ENCODE measurements around the gene MIDN. TPM values are rescaled to one million over a fixed set of nuclear protein-coding genes. Genes with fewer than 3 reads are reported as not detected.

The MIDN gene
- total RNA-seq, 2 experiments from 2014 or later = 45.3 to 50.0 TPM

GRCh38 chr19:1239796-1240737 lies 8.3 kb upstream of the MIDN start:
- CTCF ChIA-PET = interaction anchor here (0.6 to 7.5 kb wide), 11 partner anchors 18 to 315 kb away, joined by 3 to 373 read pairs (median 3); partner anchors contain the start of gene CIRBP
- POLR2A ChIA-PET = interaction anchor here (0.9 to 1.6 kb wide), 4 partner anchors 29 to 219 kb away, joined by 3 to 15 read pairs (median 5); partner anchors contain the start of genes CIRBP and RNU6-2

GRCh38 chr19:1240925-1241324 lies 7.5 kb upstream of the MIDN start:
- CTCF ChIA-PET = interaction anchor here (0.6 to 7.5 kb wide), 9 partner anchors 19 to 257 kb away, joined by 3 to 373 read pairs (median 3); partner anchors contain the start of genes CIRBP and WDR18
- POLR2A ChIA-PET = interaction anchor here (0.9 to 1.6 kb wide), 6 partner anchors 20 to 220 kb away, joined by 3 to 15 read pairs (median 4); partner anchors contain the start of genes CIRBP and RNU6-2

GRCh38 chr19:1241417-1242095 lies 6.8 kb upstream of the MIDN start, which contains the start of gene ATP5F1D:
Gene ATP5F1D (plus strand): TSS chr19:1241751. CDS start chr19:1241851, 100 bp downstream.
- ChIA-PET CTCF (interaction anchor here (0.6 to 7.5 kb wide), 8 partner anchors 19 to 259 kb away, joined by 3 to 373 read pairs (median 4); partner anchors contain the start of genes CIRBP and WDR18), POLR2A (interaction anchor here (0.6 to 1.6 kb wide), 8 partner anchors 10 to 317 kb away, joined by 3 to 15 read pairs (median 4); partner anchors contain the start of genes CIRBP and RNU6-2)

- ChIA-PET CTCF (interaction anchor here (0.6 to 7.5 kb wide), 37 partner anchors 12 to 328 kb away, joined by 3 to 373 read pairs (median 4); partner anchors contain the start of genes CIRBP, FAM174C and WDR18), POLR2A (interaction anchor here (1.1 to 3.3 kb wide), 7 partner anchors 9 to 260 kb away, joined by 4 to 47 read pairs (median 5); partner anchors contain the start of genes CIRBP and WDR18)
Measured at GRCh38 chr19:1243768-1244692, 4.4 kb upstream of the MIDN start.

- CTCF ChIA-PET = interaction anchor here (0.6 to 7.5 kb wide), 32 partner anchors 16 to 329 kb away, joined by 3 to 373 read pairs (median 4); partner anchors contain the start of genes CIRBP, FAM174C and WDR18
- POLR2A ChIA-PET = interaction anchor here (0.6 to 3.3 kb wide), 8 partner anchors 8 to 261 kb away, joined by 3 to 47 read pairs (median 5); partner anchors contain the start of genes CIRBP and WDR18
Measured at GRCh38 chr19:1244693-1245451, 3.5 kb upstream of the MIDN start.

GRCh38 chr19:1245494-1246264 lies 2.7 kb upstream of the MIDN start:
- CTCF ChIA-PET = interaction anchor here (1.8 to 7.5 kb wide), 4 partner anchors 16 to 219 kb away, joined by 4 to 373 read pairs (median 18); partner anchors contain the start of gene CIRBP
- POLR2A ChIA-PET = interaction anchor here (0.6 to 3.3 kb wide), 3 partner anchors 16 to 232 kb away, joined by 3 to 38 read pairs (median 4); partner anchors contain the start of gene CIRBP

- POLR2A ChIA-PET = interaction anchor here (0.7 to 3.3 kb wide), 2 partner anchors 19 to 23 kb away, joined by 3 to 38 read pairs; partner anchors contain the start of gene CIRBP
- CTCF ChIA-PET = interaction anchor here (0.6 to 7.5 kb wide), 3 partner anchors 15 to 171 kb away, joined by 3 to 373 read pairs (median 4); partner anchors contain the start of gene CIRBP
Measured at GRCh38 chr19:1246265-1247087, 1.9 kb upstream of the MIDN start.

GRCh38 chr19:1247748-1248138 lies 640 bp upstream of the MIDN start:
- CTCF ChIA-PET = interaction anchor here (7.5 kb wide), 1 partner anchor 14 kb away, joined by 373 read pairs; the partner anchor contains the start of gene CIRBP
- POLR2A ChIA-PET = interaction anchor here (0.6 kb wide), 1 partner anchor 19 kb away, joined by 3 read pairs; no protein-coding TSS in a partner anchor

GRCh38 chr19:1248786-1249297 lies 459 bp downstream of the MIDN start:
- CTCF ChIA-PET = interaction anchor here (0.6 kb wide), 1 partner anchor 18 kb away, joined by 3 read pairs; no protein-coding TSS in a partner anchor
- POLR2A ChIA-PET = interaction anchor here (1.0 kb wide), 2 partner anchors 18 to 20 kb away, joined by 3 to 5 read pairs; partner anchors contain the start of gene CIRBP

- ChIA-PET CTCF (interaction anchor here (0.6 kb wide), 1 partner anchor 17 kb away, joined by 3 read pairs; no protein-coding TSS in a partner anchor), POLR2A (interaction anchor here (0.7 to 1.0 kb wide), 4 partner anchors 10 to 20 kb away, joined by 3 to 5 read pairs (median 4); partner anchors contain the start of gene CIRBP)
Measured at GRCh38 chr19:1249298-1249989, 1.1 kb downstream of the MIDN start.

- ChIA-PET CTCF (no interaction called here), POLR2A (interaction anchor here (0.7 to 0.9 kb wide), 2 partner anchors 10 to 19 kb away, joined by 3 to 4 read pairs; partner anchors contain the start of gene CIRBP)
Measured at GRCh38 chr19:1249990-1250436, 1.6 kb downstream of the MIDN start.

GRCh38 chr19:1250437-1251260 lies 2.3 kb downstream of the MIDN start:
- POLR2A ChIA-PET = interaction anchor here (0.7 to 3.1 kb wide), 4 partner anchors 9 to 19 kb away, joined by 3 to 17 read pairs (median 4); partner anchors contain the start of gene CIRBP
- CTCF ChIA-PET = interaction anchor here (6.5 kb wide), 1 partner anchor 17 kb away, joined by 76 read pairs; the partner anchor contains the start of gene CIRBP
